ENCODE results near the gene CMTM8. TPM values are rescaled to one million over a fixed set of nuclear protein-coding genes. Genes with fewer than 3 reads are reported as not detected.
"Not testable (repeated sequence)": the region's sequence is repeated elsewhere in the genome, so short reads cannot be mapped to it uniquely, and the experiment has no call there.

Gene CMTM8
- polyA plus RNA-seq, 1 donor from 2014 or later: 0.25 TPM

- peaks cover 2 to 9% (median 6%) of the 10 kb centered on the region in 3 donors for H3K9me3 Mint-ChIP-seq
- no peak overlapping the region for H3K27ac Mint-ChIP-seq
- H3K4me3 Mint-ChIP-seq: no peak overlapping the region
- H3K36me3 Mint-ChIP-seq: no peaks in the 10 kb centered on the region
- H3K27me3 Mint-ChIP-seq: peaks cover 10% of the 10 kb centered on the region
- no peaks in the 10 kb centered on the region for H3K4me1 Mint-ChIP-seq
These were observed 22.2 kb upstream of the CMTM8 start for GRCh38 chr3:32216172-32216783.

- no peak overlapping the region for H3K27ac Mint-ChIP-seq
These were observed 21.1 kb upstream of the CMTM8 start for GRCh38 chr3:32217339-32217738.

GRCh38 chr3:32219537-32219936 lies 18.9 kb upstream of the CMTM8 start:
- H3K4me3 Mint-ChIP-seq: no peak overlapping the region
- peaks cover 15% of the 10 kb centered on the region for H3K27me3 Mint-ChIP-seq
- peaks cover 1% of the 10 kb centered on the region for H3K36me3 Mint-ChIP-seq
- H3K9me3 Mint-ChIP-seq: peaks cover 2 to 9% (median 9%) of the 10 kb centered on the region in 3 donors
- H3K4me1 Mint-ChIP-seq: no peaks in the 10 kb centered on the region
- no peak overlapping the region for H3K27ac Mint-ChIP-seq

More at GRCh38 chr3:32217339-32217738, 21.1 kb upstream of the CMTM8 start:
- no peak overlapping the region for H3K4me3 Mint-ChIP-seq
- peaks cover 11% of the 10 kb centered on the region for H3K27me3 Mint-ChIP-seq
- peaks cover 2 to 9% (median 9%) of the 10 kb centered on the region in 3 donors for H3K9me3 Mint-ChIP-seq
- H3K36me3 Mint-ChIP-seq: no peaks in the 10 kb centered on the region
- no peaks in the 10 kb centered on the region for H3K4me1 Mint-ChIP-seq

GRCh38 chr3:32220006-32220405 lies 18.5 kb upstream of the CMTM8 start:
- Mint-ChIP-seq H3K9me3 (peaks cover 2 to 9% (median 9%) of the 10 kb centered on the region in 3 donors), H3K27ac (no peak overlapping the region), H3K4me1 (no peaks in the 10 kb centered on the region), H3K4me3 (no peak overlapping the region), H3K36me3 (peaks cover 1% of the 10 kb centered on the region), H3K27me3 (peaks cover 16% of the 10 kb centered on the region)

GRCh38 chr3:32222950-32223349 lies 15.5 kb upstream of the CMTM8 start:
- Mint-ChIP-seq H3K4me3 (no peak overlapping the region), H3K27ac (no peak overlapping the region), H3K27me3 (peaks cover 22% of the 10 kb centered on the region)

GRCh38 chr3:32224016-32224516 lies 14.4 kb upstream of the CMTM8 start:
- Mint-ChIP-seq H3K9me3 (peaks cover 8 to 9% (median 9%) of the 10 kb centered on the region in 3 donors), H3K27me3 (peaks cover 22% of the 10 kb centered on the region), H3K27ac (no peak overlapping the region), H3K4me3 (no peak overlapping the region), H3K36me3 (peaks cover 1% of the 10 kb centered on the region), H3K4me1 (no peaks in the 10 kb centered on the region)

More at GRCh38 chr3:32222950-32223349, 15.5 kb upstream of the CMTM8 start:
- peaks cover 1% of the 10 kb centered on the region for H3K36me3 Mint-ChIP-seq
- H3K9me3 Mint-ChIP-seq: peaks cover 8 to 9% (median 9%) of the 10 kb centered on the region in 3 donors
- no peaks in the 10 kb centered on the region for H3K4me1 Mint-ChIP-seq

GRCh38 chr3:32226875-32227500 lies 11.5 kb upstream of the CMTM8 start:
- H3K27ac Mint-ChIP-seq: no peak overlapping the region
- H3K36me3 Mint-ChIP-seq: peaks cover 1% of the 10 kb centered on the region
- peaks cover 13% of the 10 kb centered on the region for H3K27me3 Mint-ChIP-seq
- no peak overlapping the region for H3K4me3 Mint-ChIP-seq
- peaks cover 0 to 5% (median 3%) of the 10 kb centered on the region in 3 donors for H3K9me3 Mint-ChIP-seq
- H3K4me1 Mint-ChIP-seq: no peaks in the 10 kb centered on the region

GRCh38 chr3:32228743-32229142 lies 9.7 kb upstream of the CMTM8 start:
- H3K27me3 Mint-ChIP-seq: peaks cover 12% of the 10 kb centered on the region
- not testable (repeated sequence) for H3K4me1 Mint-ChIP-seq, H3K36me3 Mint-ChIP-seq, H3K4me3 Mint-ChIP-seq, H3K27ac Mint-ChIP-seq, H3K9me3 Mint-ChIP-seq

- Mint-ChIP-seq H3K4me1 (no peaks in the 10 kb centered on the region), H3K36me3 (no peaks in the 10 kb centered on the region), H3K27ac (no peak overlapping the region), H3K27me3 (peaks cover 9% of the 10 kb centered on the region), H3K9me3 (peaks cover 0 to 5% (median 2%) of the 10 kb centered on the region in 3 donors), H3K4me3 (no peak overlapping the region)
These were observed 8.9 kb upstream of the CMTM8 start for GRCh38 chr3:32229565-32229964.

- Mint-ChIP-seq H3K27ac (no peak overlapping the region), H3K4me3 (peak overlapping the region in 2 of 4 donors; percentile 0 to 78), H3K9me3 (no peaks in the 10 kb centered on the region), H3K27me3 (peaks cover 17% of the 10 kb centered on the region), H3K4me1 (peaks cover 9 to 19% (median 12%) of the 10 kb centered on the region in 3 donors), H3K36me3 (no peaks in the 10 kb centered on the region)
These were observed 2.1 kb upstream of the CMTM8 start for GRCh38 chr3:32236377-32236776.

- peak overlapping the region; percentile 73 to 90 (median 78) for H3K4me3 Mint-ChIP-seq
- H3K36me3 Mint-ChIP-seq: no peaks in the 10 kb centered on the region
- H3K27ac Mint-ChIP-seq: no peak overlapping the region
- H3K9me3 Mint-ChIP-seq: no peaks in the 10 kb centered on the region
- H3K27me3 Mint-ChIP-seq: peaks cover 17% of the 10 kb centered on the region
- H3K4me1 Mint-ChIP-seq: peaks cover 9 to 19% (median 13%) of the 10 kb centered on the region in 3 donors
These were observed 619 bp upstream of the CMTM8 start for GRCh38 chr3:32237670-32238452.

- H3K36me3 Mint-ChIP-seq: no peaks in the 10 kb centered on the region
- peaks cover 9 to 21% (median 13%) of the 10 kb centered on the region in 3 donors for H3K4me1 Mint-ChIP-seq
- no peaks in the 10 kb centered on the region for H3K9me3 Mint-ChIP-seq
- peaks cover 17% of the 10 kb centered on the region for H3K27me3 Mint-ChIP-seq
- peak overlapping the region; percentile 80 to 92 (median 85) for H3K4me3 Mint-ChIP-seq
- H3K27ac Mint-ChIP-seq: peak overlapping the region in 1 of 3 donors; percentile 33
These were observed 1.1 kb downstream of the CMTM8 start for GRCh38 chr3:32239307-32240158.

GRCh38 chr3:32240159-32240545 lies 1.7 kb downstream of the CMTM8 start:
- peaks cover 17% of the 10 kb centered on the region for H3K27me3 Mint-ChIP-seq
- H3K27ac Mint-ChIP-seq: peak overlapping the region in 1 of 3 donors; percentile 33
- no peaks in the 10 kb centered on the region for H3K36me3 Mint-ChIP-seq
- H3K9me3 Mint-ChIP-seq: no peaks in the 10 kb centered on the region
- peaks cover 13 to 23% (median 13%) of the 10 kb centered on the region in 3 donors for H3K4me1 Mint-ChIP-seq
- peak overlapping the region in 3 of 4 donors; percentile 80 to 89 (median 81) for H3K4me3 Mint-ChIP-seq

GRCh38 chr3:32241100-32241499 lies 2.6 kb downstream of the CMTM8 start:
- Mint-ChIP-seq H3K36me3 (no peaks in the 10 kb centered on the region), H3K4me3 (peak overlapping the region in 2 of 4 donors; percentile 41 to 80), H3K27ac (no peak overlapping the region), H3K9me3 (no peaks in the 10 kb centered on the region), H3K4me1 (peaks cover 13 to 24% (median 13%) of the 10 kb centered on the region in 3 donors), H3K27me3 (peaks cover 18% of the 10 kb centered on the region)
